ENCODE measurements around the gene PKD1L1. TPM values are rescaled to one million over a fixed set of nuclear protein-coding genes. Genes with fewer than 3 reads are reported as not detected.

PKD1L1 gene
- total RNA-seq, 1 experiment from 2014 or later = 0.07 TPM

DNA sequence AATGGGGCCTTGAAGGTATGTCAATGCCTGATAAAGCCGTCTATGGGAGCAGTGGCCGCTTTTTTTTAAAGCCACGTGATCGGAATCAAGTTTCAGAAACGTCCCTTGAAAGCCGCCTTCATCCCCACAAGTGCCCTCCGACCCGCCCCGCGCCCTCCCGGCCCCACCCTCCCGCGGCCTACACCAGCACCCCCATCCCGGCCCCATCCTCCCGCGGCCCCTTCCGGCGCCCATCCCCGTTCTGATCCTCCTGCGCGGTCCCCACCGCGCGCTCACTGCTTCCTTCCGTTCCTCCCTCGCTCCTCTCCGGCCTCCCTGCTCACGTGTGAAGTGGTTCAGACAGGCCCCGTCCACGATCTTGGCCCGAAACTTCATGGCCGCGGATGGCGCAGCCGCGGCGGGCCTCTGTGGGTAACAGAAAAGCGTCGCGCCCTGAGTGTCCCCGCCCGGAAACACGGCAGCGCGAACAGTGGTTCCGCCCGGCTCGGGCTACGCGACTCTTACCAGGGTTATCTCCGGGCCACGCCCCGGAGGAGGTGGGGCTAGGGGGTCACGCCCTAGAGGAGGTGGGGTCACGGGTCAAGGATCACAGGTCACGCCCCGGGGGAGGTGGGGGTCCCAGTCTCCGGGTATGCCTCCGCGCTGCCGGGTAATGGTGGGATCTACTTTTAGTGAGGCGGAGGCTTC, 31.0 kb upstream of the PKD1L1 start, which contains the start of gene HUS1 (continued):
- no peak for TF ChIP-seq TCF7 (CRISPR knock-in tag; IDR thresholded peaks at IDR 0.05; ENCODE audit: low read depth)
- peak; percentile 67 for TF ChIP-seq GABPB1 (CRISPR knock-in tag; IDR thresholded peaks at IDR 0.05)
- TF ChIP-seq ESRRA (CRISPR knock-in tag; IDR thresholded peaks at IDR 0.05; ENCODE audit: borderline replicate concordance) = no peak
- no peak for TF ChIP-seq RORB (CRISPR knock-in tag; IDR thresholded peaks at IDR 0.05)
- TF ChIP-seq CTCF (IDR thresholded peaks at IDR 0.05) = no peak
- no peak for TF ChIP-seq PRDM15 (CRISPR knock-in tag; IDR thresholded peaks at IDR 0.05)
- TF ChIP-seq, protein P1, sequence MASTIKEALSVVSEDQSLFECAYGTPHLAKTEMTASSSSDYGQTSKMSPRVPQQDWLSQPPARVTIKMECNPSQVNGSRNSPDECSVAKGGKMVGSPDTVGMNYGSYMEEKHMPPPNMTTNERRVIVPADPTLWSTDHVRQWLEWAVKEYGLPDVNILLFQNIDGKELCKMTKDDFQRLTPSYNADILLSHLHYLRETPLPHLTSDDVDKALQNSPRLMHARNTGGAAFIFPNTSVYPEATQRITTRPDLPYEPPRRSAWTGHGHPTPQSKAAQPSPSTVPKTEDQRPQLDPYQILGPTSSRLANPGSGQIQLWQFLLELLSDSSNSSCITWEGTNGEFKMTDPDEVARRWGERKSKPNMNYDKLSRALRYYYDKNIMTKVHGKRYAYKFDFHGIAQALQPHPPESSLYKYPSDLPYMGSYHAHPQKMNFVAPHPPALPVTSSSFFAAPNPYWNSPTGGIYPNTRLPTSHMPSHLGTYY (CRISPR knock-in tag; IDR thresholded peaks at IDR 0.05) = no peak
- TF ChIP-seq ZNF671 (CRISPR knock-in tag; IDR thresholded peaks at IDR 0.05) = no peak
- TF ChIP-seq MXD4 (CRISPR knock-in tag; IDR thresholded peaks at IDR 0.05; ENCODE audit: borderline replicate concordance) = no peak
- no peak for TF ChIP-seq MLX (CRISPR knock-in tag; IDR thresholded peaks at IDR 0.05)
- peak; percentile 79 for TF ChIP-seq MAX (CRISPR knock-in tag; IDR thresholded peaks at IDR 0.05)
- TF ChIP-seq ZNF396 (CRISPR knock-in tag; IDR thresholded peaks at IDR 0.05; ENCODE audit: borderline replicate concordance) = no peak
- TF ChIP-seq ZNF416 (CRISPR knock-in tag; IDR thresholded peaks at IDR 0.05) = no peak
- TF ChIP-seq KAT7 (CRISPR knock-in tag; IDR thresholded peaks at IDR 0.05; ENCODE audit: borderline replicate concordance) = 0 out of 2 replicates have a peak, but pooled peaks have one; percentile 34
- no peak for TF ChIP-seq IRF2 (CRISPR knock-in tag; IDR thresholded peaks at IDR 0.05; ENCODE audit: borderline replicate concordance, low read depth)
- TF ChIP-seq, protein P2, sequence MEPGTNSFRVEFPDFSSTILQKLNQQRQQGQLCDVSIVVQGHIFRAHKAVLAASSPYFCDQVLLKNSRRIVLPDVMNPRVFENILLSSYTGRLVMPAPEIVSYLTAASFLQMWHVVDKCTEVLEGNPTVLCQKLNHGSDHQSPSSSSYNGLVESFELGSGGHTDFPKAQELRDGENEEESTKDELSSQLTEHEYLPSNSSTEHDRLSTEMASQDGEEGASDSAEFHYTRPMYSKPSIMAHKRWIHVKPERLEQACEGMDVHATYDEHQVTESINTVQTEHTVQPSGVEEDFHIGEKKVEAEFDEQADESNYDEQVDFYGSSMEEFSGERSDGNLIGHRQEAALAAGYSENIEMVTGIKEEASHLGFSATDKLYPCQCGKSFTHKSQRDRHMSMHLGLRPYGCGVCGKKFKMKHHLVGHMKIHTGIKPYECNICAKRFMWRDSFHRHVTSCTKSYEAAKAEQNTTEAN (CRISPR knock-in tag; IDR thresholded peaks at IDR 0.05) = peak; percentile 68; the same call in 1 of the 2 replicates
- no peak for TF ChIP-seq TP53 (CRISPR knock-in tag; IDR thresholded peaks at IDR 0.05)
- TF ChIP-seq GTF2I (CRISPR knock-in tag; conservative IDR thresholded peaks at IDR 0.05) = no peak
- TF ChIP-seq, protein P3, sequence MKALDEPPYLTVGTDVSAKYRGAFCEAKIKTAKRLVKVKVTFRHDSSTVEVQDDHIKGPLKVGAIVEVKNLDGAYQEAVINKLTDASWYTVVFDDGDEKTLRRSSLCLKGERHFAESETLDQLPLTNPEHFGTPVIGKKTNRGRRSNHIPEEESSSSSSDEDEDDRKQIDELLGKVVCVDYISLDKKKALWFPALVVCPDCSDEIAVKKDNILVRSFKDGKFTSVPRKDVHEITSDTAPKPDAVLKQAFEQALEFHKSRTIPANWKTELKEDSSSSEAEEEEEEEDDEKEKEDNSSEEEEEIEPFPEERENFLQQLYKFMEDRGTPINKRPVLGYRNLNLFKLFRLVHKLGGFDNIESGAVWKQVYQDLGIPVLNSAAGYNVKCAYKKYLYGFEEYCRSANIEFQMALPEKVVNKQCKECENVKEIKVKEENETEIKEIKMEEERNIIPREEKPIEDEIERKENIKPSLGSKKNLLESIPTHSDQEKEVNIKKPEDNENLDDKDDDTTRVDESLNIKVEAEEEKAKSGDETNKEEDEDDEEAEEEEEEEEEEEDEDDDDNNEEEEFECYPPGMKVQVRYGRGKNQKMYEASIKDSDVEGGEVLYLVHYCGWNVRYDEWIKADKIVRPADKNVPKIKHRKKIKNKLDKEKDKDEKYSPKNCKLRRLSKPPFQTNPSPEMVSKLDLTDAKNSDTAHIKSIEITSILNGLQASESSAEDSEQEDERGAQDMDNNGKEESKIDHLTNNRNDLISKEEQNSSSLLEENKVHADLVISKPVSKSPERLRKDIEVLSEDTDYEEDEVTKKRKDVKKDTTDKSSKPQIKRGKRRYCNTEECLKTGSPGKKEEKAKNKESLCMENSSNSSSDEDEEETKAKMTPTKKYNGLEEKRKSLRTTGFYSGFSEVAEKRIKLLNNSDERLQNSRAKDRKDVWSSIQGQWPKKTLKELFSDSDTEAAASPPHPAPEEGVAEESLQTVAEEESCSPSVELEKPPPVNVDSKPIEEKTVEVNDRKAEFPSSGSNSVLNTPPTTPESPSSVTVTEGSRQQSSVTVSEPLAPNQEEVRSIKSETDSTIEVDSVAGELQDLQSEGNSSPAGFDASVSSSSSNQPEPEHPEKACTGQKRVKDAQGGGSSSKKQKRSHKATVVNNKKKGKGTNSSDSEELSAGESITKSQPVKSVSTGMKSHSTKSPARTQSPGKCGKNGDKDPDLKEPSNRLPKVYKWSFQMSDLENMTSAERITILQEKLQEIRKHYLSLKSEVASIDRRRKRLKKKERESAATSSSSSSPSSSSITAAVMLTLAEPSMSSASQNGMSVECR (CRISPR knock-in tag; IDR thresholded peaks at IDR 0.05; ENCODE audit: borderline replicate concordance) = peak; percentile 64; the same call in 1 of the 2 replicates
- peak; percentile 41; the same call in 1 of the 2 replicates for TF ChIP-seq ZBTB21 (CRISPR knock-in tag; IDR thresholded peaks at IDR 0.05; ENCODE audit: borderline replicate concordance)
- TF ChIP-seq NR2C2 (CRISPR knock-in tag; IDR thresholded peaks at IDR 0.05) = peak; percentile 95
- TF ChIP-seq MYBL2 (CRISPR knock-in tag; IDR thresholded peaks at IDR 0.05) = peak; percentile 81; the same call in 1 of the 2 replicates
- no peak for TF ChIP-seq ZNF219 (CRISPR knock-in tag; IDR thresholded peaks at IDR 0.05; ENCODE audit: borderline replicate concordance)
- TF ChIP-seq, protein P4, sequence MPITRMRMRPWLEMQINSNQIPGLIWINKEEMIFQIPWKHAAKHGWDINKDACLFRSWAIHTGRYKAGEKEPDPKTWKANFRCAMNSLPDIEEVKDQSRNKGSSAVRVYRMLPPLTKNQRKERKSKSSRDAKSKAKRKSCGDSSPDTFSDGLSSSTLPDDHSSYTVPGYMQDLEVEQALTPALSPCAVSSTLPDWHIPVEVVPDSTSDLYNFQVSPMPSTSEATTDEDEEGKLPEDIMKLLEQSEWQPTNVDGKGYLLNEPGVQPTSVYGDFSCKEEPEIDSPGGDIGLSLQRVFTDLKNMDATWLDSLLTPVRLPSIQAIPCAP (CRISPR knock-in tag; IDR thresholded peaks at IDR 0.05) = peak; percentile 31; the same call in 1 of the 2 replicates
